Ovary (tissue), 9 donors: ENCODE data around the gene SIK3. TPM values are rescaled to one million over a fixed set of nuclear protein-coding genes. Genes with fewer than 3 reads are reported as not detected.
"Not testable (repeated sequence)": the region's sequence is repeated elsewhere in the genome, so short reads cannot be mapped to it uniquely, and the experiment has no call there.

ENCODE experiments used
- DNase-seq, 5 donors: peaks; one replicate each; pipeline ENCODE4 v3.0.0-alpha.2; 2019 to 2020
- H3K27ac ChIP-seq, 2 donors: fragments of 200-600 bp; one replicate each; pipeline versions ENCODE4 v1.5.1 to v1.8.0; 2019 to 2022
- H3K27me3 ChIP-seq: fragments of 200-600 bp; one replicate; pipeline ENCODE4 v1.8.0; 2022
- H3K36me3 ChIP-seq: fragments of 200-600 bp; sonication (generic); one replicate; pipeline ENCODE4 v1.5.1; 2019
- H3K4me1 ChIP-seq: one replicate; pipeline ENCODE4 v1.8.1; 2013; ENCODE audit warnings: mild to moderate bottlenecking, moderate library complexity; ENCODE audit not compliant: insufficient read depth
- H3K4me3 ChIP-seq: fragments of 200-600 bp; sonication (generic); one replicate; pipeline ENCODE4 v1.5.1; 2017
- H3K9me3 ChIP-seq, 2 donors: fragments of 200-600 bp in 1 of 2; sonication (generic) in 1 of 2; one replicate each; pipeline versions ENCODE4 v1.5.1 to v1.8.1; 2013 to 2019; ENCODE audit warnings: mild to moderate bottlenecking in 1 of 2, moderate library complexity in 1 of 2
- CTCF ChIP-seq, 3 donors: fragments of 450-650 bp in 2 of 3; fragments of 200-600 bp in 1 of 3; IDR thresholded peaks; one replicate each; pipeline versions ENCODE4 v1.5.1 to v1.8.0; 2016 to 2022; ENCODE audit warnings: antibody characterized with exemption in 3 of 3, mild to moderate bottlenecking in 1 of 3
- EP300 ChIP-seq: sonication (generic); formaldehyde crosslinking; IDR thresholded peaks from one replicate; pipeline ENCODE4 v1.6.1; 2017; ENCODE audit warnings: antibody characterized with exemption
- POLR2A ChIP-seq: fragments of 450-650 bp; IDR thresholded peaks from one replicate; pipeline ENCODE4 v1.6.1; 2017; ENCODE audit warnings: antibody characterized with exemption, mild to moderate bottlenecking, moderate library complexity
- WGBS, 3 donors: extraction: QIAGEN DNeasy Blood & Tissue Kit in 1 of 3; methylation state at CpG; one replicate each; pipeline versions ENCODE4 v1.1.5 to v1.1.7; 2013 to 2017; 5-methylcytosine and 5-hydroxymethylcytosine counted together
- intact Hi-C, 4 donors: fragments of 100-400 bp; cut with DNase I; formaldehyde crosslinking; loops; one replicate each; pipeline versions ENCODE4 v1.11.0 to v1.15.1; 2022 to 2023
- polyA plus RNA-seq, 2 donors: library from polyadenylated mRNA; stranded (reverse); fragments of 200-250 nt in 1 of 2; fragments of 350-450 nt in 1 of 2; fragmentation: Illumina TruSeq in 1 of 2; extraction: RNeasy Lipid Tissue Mini Kit (QIAGEN cat#74804) in 1 of 2; gene quantifications; one replicate each; pipeline ENCODE4 v1.2.3, GENCODE V29; 2013 to 2014
- total RNA-seq, 7 donors: library from RNA; depleted of rRNA in 2 of 7; stranded (reverse); fragments of >200 nt in 2 of 7; fragmentation: NEBNext Ultra II Directional in 3 of 7; extraction: Animal tissue kit (Norgen Biotek cat#: 25700) in 3 of 7; gene quantifications; one replicate each; pipeline versions ENCODE4 v1.1.0 to v1.2.4, GENCODE V29; 2016 to 2023
- donor health status: DM: no; HTN: no; CAD: no; lungs with moderate emphysema.
- donor health status: DM: no; HTN: no; CAD: no.
- donor health status: Bipolar disorder and iron deficiency.
- donor health status: DM: yes; HTN: yes; CAD: no.
- donor health status: DM: no; HTN: no; CAD: no.
- donor health status: DM: yes; HTN: yes; CAD: no.

SIK3 gene
- total and polyA plus RNA-seq, 9 donors: 18.3 to 134 (median 56.2) TPM

GRCh38 chr11:117052196-117053149, 45.8 kb downstream of the SIK3 start:
- DNase-seq: no peak
- TF ChIP-seq EP300 (no peak), CTCF (IDR thresholded peaks at IDR 0.05) (no peak), POLR2A (no peak)
- H3K9me3 ChIP-seq: no peaks in the 10 kb centered on the region
- H3K4me3 ChIP-seq: no peak overlapping the region
- no peak overlapping the region for H3K27ac ChIP-seq
- H3K4me1 ChIP-seq: peaks cover 1% of the 10 kb centered on the region
- intact Hi-C loops: no loop called here
- H3K27me3 ChIP-seq: no peaks in the 10 kb centered on the region
- WGBS, 3 donors: 86 to 95% (median 92%) methylated on average over 8 of the region's 8 CpGs
- no peaks in the 10 kb centered on the region for H3K36me3 ChIP-seq

GRCh38 chr11:117050121-117050520, 48.1 kb downstream of the SIK3 start:
- H3K4me3 ChIP-seq, H3K27ac ChIP-seq, H3K4me1 ChIP-seq, H3K9me3 ChIP-seq, DNase-seq, H3K36me3 ChIP-seq, intact Hi-C loops, H3K27me3 ChIP-seq: not testable (repeated sequence)
- 92 to 98% (median 97%) methylated on average over 9 of the region's 9 CpGs for WGBS, 3 donors

- H3K4me3 ChIP-seq, H3K27me3 ChIP-seq, DNase-seq, H3K27ac ChIP-seq, H3K9me3 ChIP-seq, H3K36me3 ChIP-seq, H3K4me1 ChIP-seq, intact Hi-C loops: not testable (repeated sequence)
- WGBS, 3 donors: 89 to 95% (median 94%) methylated on average over 5 of the region's 5 CpGs
Measured at GRCh38 chr11:117046627-117047026, 51.6 kb downstream of the SIK3 start.

GRCh38 chr11:117045956-117046355, 52.3 kb downstream of the SIK3 start:
- WGBS, 3 donors: 88 to 93% (median 93%) methylated on average over 1 of the region's 1 CpG
- no peak overlapping the region for H3K27ac ChIP-seq
- intact Hi-C loops: no loop called here
- H3K4me1 ChIP-seq: peaks cover 7% of the 10 kb centered on the region
- no peaks in the 10 kb centered on the region for H3K27me3 ChIP-seq
- no peaks in the 10 kb centered on the region for H3K9me3 ChIP-seq
- TF ChIP-seq CTCF (IDR thresholded peaks at IDR 0.05) (no peak), EP300 (no peak), POLR2A (no peak)
- DNase-seq: no peak
- no peaks in the 10 kb centered on the region for H3K36me3 ChIP-seq
- H3K4me3 ChIP-seq: no peak overlapping the region

- TF ChIP-seq EP300 (no peak), CTCF (IDR thresholded peaks at IDR 0.05) (no peak), POLR2A (no peak)
- Histone ChIP-seq H3K4me3 (no peak overlapping the region), H3K36me3 (no peaks in the 10 kb centered on the region), H3K9me3 (no peaks in the 10 kb centered on the region), H3K27me3 (no peaks in the 10 kb centered on the region), H3K27ac (no peak overlapping the region), H3K4me1 (peaks cover 7% of the 10 kb centered on the region)
- intact Hi-C loops: no loop called here
- no peak for DNase-seq
- 63 to 67% (median 65%) methylated on average over 5 of the region's 5 CpGs for WGBS, 3 donors
Measured at GRCh38 chr11:117045196-117045595, 53.0 kb downstream of the SIK3 start.
